CD4-positive, alpha-beta T cell treated with Interleukin-2 at 100 ng/mL for 4 hours (primary cell): Measurements from ENCODE around the gene C20orf144.

Experiments
- DNase-seq: peaks from one replicate; pipeline ENCODE4 v3.0.0-alpha.2; 2020; ENCODE audit warnings: low spot score

Gene C20orf144

DNA sequence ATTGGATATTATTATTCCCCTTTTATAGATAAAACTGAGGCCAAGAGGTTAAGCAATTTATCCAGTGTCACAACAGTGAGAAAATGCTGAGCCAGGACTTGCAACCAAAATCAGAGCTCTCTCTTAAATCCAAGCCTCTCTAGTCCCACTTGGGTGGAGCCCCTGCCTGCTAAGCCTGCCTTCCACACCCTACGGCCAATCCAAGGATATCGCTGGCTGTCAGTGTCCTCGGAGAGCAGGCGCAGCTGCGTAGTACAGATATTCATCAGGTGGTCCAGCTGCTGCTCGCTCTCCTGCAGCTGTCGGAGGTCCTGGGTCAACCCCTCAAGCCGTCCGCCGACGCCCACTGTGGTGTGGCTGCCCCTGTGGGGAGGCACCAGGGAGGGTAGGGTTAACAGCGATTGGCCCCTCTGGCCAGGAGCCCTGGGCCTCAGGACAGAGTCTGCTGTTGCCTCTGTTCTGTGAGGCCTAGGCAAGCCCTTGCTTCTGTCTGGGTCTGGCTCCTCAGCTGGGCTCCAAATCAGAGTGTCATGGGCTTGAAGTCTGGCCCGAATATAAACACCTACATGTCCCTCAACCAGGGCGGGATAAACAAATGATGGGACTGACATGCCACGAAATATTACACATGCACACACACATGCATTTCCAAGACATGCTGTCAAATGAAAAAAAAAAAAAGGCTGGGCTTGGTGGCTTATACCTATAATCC lies 16.0 kb downstream of the C20orf144 start:
- no peak for DNase-seq

- peak; percentile 51 for DNase-seq
Observed at GRCh38 chr20:33679758-33680485, 17.8 kb downstream of the C20orf144 start.

DNA sequence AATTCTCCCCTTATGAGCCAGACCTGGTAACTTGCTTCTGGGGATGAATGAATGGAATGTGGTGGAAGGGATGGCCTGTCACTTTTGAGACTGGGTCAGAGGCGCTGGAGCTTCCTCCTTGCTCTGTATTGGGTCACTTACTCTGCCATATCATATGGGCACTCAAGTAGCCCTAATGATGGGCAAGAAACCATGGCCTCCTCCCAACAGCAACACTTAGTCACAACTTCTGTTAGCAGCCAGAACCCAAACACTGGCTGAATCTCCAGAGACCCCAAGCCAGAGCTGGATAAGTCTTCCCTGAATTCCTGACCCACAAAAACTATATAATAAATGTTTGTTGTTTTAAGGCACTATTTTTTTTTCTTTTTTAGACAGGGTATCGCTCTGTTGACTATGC lies 18.6 kb downstream of the C20orf144 start:
- no peak for DNase-seq

DNA sequence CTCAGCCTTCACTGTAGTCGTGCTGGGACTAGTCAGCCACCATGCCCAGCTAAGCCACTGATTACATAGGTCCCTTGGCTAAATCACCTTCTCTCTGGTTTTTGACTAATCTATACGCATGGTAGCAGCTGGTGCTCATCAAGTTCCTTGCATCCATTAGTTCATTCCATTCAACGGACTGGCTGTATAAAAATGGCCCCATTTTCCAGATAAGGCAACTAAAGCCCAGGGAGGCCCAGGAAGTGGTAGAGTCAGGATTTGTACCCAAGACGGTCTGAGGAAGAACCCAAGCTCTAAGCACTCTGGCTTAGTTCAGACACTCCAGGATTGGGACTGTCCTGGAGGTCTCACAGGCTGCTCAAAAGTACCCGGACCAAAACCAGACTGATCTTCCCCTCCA lies 19.2 kb downstream of the C20orf144 start:
- no peak for DNase-seq

DNA sequence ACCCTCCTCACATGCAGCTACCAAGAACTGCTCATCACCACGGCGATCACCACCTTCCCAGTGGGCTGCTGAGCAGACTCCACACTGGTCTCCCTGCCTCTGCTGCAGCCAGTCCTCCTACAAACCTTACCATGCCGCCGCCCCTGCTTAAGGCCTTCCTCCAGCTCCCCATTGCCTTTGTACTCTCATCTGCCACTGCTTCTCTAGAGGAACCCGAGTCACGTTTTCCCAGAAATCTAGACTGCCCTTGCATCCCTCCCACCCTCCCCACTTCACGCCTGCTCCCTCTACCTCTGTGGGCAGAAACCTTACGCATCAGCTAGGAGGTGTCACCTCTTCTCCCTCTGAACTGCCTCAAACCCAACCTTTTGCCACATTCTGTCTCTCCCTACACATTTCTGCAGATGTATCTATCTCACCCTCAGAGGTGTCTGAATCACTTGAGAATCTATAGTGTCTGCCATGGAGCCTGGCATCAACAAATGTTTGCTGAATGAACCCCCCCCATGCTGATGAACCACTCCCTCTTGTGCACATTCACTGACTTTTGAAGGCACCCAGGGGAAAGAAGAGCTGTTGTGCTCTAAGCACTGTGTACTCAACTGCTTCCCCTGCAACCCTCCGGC lies 19.7 kb downstream of the C20orf144 start:
- DNase-seq: no peak

DNA sequence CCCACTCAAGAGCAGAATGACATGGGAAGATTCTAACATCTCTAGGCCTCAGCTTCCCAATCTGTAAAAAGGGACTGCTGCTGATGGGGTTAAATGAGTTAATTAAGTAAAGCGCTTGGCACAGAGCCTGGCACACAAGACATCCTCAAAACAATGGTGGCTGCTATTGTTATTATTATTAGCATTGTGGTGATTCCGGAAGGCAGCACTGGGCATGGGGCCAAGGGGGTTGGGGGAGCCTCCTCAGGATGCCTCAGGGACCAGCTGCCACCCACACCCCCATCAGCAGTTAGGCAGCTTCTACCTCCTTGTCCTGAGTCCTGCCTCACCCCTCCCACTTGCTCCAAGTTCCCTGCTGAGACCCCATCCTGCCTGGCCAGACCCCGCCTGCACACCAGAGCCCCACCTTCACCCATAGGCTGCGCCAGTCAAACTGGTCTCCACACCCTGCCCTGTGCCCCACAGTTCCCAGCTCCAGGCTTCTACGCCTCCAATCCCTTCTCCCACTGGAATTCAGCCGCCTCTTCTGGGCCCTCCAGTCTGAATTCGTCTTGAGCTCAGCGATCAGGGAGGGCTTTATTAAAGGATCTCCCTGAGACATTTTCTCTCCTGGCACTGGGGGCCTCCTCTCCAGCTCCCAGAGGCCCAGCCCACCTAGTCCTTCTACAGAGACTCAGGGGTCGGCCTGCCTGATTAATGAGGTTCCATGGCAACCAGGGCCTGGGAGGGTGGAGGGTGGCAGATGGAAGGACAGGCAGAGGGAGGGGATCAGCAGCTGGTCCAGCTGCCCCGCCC lies 22.6 kb downstream of the C20orf144 start:
- no peak for DNase-seq

DNA sequence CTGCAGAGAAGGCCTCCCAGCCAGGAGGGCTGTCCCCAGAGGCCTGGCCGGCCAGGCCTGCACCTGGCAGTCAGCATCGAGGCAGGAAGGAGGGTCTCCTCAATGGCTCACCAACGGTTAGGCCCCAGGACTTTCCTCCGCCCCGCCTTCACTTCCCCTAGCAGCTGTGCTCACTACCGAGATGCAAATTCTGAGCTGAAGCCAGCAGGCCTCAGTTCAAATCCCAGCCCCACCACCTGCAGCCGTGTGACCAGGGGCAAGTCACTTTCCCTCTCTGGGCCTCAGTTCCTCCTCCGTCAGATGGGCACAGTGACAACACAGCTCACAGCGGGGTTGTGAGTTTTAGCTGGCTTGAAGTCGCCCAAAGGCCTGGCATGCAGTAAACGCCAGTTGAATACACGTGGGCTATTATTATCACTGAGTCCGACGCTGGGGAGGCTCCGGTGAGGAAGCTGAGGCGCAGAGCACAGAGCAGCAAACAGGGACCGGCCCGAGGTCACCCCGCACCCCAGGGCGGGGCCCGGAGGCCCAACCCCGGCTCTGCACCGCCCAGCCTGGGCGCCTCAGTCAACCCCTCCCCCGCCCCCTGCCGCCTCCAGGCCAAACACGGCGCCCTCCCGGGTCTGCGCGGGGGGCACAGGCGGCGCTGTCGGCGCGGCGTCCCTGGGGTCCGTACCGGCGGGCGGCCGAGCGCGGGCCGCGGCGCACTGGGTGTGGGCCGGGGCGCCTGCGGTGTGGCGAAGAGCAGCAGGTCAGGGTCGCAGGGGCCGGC lies 23.4 kb downstream of the C20orf144 start:
- DNase-seq: peak; percentile 25

DNA sequence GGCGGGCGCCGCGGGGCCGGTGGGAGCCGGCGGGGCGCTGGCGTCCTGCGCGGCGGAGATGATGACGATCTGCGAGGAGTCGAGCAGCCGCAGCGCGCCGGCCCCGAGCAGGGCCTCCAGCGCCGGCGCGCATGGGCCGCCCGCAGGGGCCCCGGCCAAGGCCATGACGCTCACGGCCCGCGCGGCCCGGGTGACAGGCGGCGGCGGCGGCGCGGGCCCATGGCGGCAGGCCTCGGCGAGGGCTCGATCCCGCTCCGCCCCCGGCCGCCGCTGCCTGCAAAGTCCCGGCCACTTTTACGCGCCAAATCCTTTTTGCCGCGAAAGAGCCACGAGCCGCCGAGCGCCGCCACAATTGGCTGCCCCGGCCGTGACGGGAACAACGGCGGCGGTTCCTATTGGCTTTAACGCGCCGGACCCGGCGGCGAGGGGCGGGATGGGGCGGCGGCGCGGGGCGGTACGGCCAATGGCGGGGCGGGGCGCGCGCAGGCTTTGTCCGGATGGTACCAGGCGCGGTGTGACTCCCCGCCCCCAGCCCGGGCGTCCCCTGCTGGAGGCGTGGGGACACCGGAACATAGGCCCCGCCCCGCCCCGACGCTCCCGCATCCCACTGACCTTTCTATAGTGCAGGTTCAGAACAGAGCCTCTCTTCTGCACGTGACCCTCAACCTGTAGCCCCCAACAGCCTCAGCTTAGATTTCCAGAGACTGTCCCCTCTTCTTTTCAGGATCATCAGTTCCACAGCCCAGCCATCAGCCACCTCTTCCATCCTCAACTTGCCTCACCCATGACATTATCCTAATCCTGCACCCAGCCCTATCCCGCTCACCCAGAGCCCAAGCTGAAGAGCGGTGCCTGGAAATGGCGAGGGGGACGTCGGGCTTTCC lies 24.2 kb downstream of the C20orf144 start, which contains the start of gene E2F1:
Gene E2F1 (minus strand): TSS at position 286 of the 884 bp plus-strand sequence. CDS start 121 bp downstream, at position 165.
- DNase-seq: peak; percentile 94

DNA sequence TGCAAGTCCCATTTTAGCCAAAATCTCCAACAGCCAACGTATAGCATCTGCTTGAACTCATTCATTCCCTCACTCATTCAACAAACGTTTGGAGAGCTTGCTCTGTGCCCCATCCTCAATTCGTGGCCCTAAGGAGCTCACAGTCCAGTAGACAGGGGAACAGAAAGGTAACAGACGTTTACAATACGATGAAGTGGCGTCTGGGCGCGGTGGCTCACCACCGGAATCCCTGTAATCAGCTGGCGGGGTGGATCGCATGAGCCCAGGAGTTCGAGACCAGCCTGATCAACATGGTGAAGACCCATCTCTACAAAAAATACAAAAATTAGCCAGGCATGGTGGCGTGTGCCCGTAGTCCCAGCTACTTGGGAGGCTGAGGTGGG lies 24.8 kb downstream of the C20orf144 start:
- DNase-seq: no peak

GRCh38 chr20:33687370-33687915 lies 25.3 kb downstream of the C20orf144 start:
- no peak for DNase-seq

DNA sequence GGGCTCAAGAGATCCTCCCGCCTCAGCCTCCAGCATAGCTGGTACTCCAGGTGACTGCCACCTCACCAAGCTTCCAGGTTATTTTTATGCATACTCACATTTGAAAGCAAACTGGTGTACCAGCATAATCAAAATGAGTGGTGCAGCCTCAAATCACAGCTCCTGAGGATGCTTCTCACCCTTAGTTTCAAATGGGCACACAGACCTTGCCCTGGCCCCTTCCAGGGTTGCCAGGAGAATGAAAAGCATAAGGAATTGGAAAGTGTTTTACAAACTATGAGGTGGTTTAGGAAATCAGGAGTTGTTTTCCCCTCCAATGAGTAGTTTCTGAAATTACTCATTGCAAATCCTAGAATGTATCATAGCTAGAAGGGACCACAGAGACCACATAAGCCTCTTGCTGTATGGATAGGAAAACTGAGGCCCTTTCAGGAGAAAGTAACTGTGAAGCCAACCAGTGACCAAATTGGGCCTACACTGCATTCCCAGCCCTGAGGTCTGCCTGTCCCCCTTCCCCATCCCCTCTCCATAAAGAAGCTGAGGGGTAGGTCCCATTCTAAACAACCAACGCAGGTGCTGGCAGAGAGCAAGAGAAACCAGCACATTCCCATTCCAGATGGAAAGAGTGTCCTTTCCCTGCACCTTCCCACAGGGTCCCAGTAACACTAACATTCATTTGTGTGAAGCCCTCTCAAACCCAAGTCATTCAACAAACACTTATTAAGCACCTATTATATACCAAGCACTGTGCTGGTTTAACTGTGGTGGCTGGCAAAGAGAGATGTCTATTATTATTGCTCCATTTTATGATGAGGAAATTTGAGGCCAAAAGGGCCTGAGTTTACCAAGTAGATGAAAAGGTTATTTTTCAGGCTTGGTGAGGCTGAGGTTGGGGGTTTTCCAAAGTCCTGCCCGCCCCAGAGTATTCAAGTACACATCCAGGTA lies 26.1 kb downstream of the C20orf144 start:
- DNase-seq: no peak

DNA sequence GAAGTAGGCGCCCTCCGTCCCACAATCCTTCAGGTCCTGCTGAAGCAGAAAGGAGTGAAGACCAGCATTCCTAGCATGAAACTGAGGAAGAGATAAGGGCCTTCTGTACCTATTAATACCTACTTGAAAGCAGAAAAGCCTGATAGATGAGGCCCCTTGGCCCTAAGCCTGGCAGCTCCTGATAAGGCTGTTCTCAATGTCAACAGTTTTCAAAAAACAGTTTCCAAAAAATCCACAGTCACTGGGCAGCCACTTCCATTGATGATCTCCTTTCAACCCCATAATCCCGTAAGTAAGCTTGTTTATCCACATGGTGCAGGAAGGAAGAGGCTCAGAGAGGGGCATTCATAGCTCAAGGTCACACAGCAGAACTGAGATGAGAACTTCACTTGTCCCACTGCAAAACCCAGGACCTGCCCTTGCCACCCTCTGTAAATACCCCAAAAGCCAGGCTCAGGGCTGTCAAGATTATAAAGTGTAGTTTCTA lies 26.9 kb downstream of the C20orf144 start:
- DNase-seq: no peak

DNA sequence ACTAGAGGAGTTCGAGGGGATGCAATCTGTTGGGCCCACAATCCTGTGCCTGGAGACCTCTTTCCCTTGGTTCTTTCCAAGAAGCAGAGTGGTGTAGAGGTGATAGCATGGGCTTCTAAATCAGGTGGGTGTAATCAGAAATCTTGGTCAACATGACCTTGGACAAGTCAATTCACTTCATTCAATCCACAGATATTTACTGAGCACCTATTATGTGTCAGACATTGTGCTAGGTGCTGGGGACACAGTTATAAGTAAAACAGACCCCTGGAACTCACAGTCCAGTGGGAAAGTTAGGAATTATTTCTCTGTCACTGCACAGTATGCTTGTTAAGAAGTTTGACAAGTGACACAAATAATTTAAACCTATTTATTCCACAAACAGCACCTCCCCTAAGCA lies 27.4 kb downstream of the C20orf144 start:
- DNase-seq: no peak

- DNase-seq: peak; percentile 73
Observed at GRCh38 chr20:33689973-33690372, 27.8 kb downstream of the C20orf144 start.

DNA sequence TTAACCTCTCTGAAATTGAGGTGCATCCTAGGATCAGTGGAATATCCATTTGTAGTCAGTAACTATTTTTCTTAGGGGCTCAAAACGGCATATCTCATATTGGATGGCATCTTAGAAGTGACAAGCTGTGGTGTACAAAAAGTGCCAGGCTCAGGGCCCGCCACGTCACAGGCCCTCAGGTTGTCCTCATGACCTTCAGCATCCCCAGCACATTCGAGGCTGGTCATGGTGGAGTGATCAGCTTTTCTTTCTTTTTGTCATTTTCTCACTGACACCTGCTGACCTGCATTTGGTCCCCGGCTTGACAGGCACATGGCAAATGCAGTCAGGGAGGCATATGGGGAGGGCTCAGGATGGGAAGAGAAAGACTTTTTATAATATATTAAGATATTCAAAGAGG lies 31.2 kb downstream of the C20orf144 start:
- DNase-seq: no peak

GRCh38 chr20:33693741-33694638 lies 31.9 kb downstream of the C20orf144 start:
- DNase-seq: no peak

- no peak for DNase-seq
Observed at GRCh38 chr20:33694639-33695012, 32.5 kb downstream of the C20orf144 start.

- DNase-seq: no peak
Observed at GRCh38 chr20:33696448-33696847, 34.3 kb downstream of the C20orf144 start.
